Globus pallidus (tissue), 1 donor: ENCODE results near the gene SOWAHA.
"Not testable (repeated sequence)": the region's sequence is repeated elsewhere in the genome, so short reads cannot be mapped to it uniquely, and the experiment has no call there.

Source experiments
- DNase-seq: peaks from one replicate; pipeline ENCODE4 v3.0.0-alpha.2; 2015; ENCODE audit warnings: low spot score

Gene SOWAHA

GRCh38 chr5:132853323-132853722, 40.2 kb downstream of the SOWAHA start:
- DNase-seq, result no peak

- DNase-seq, result no peak
These were observed 40.7 kb downstream of the SOWAHA start for GRCh38 chr5:132853790-132854189.

GRCh38 chr5:132854301-132854700, 41.2 kb downstream of the SOWAHA start:
- no peak for DNase-seq

DNA sequence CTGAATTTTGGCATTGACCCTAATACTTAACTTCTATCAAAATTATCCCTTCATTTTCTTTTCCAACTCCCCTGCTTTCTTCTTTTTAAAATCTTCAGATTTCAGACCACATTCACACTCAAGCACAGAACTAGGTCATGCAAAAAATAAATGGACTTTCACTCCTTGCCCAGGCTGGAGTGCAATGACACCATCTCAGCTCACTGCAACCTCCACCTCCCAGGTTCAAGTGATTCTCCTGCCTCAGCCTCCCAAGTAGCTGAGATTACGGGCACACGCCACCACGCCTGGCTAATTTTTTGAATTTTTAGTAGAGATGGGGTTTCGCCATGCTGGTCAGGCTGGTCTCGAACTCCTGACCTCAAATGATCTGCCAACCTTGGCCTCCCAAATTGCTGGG, 41.9 kb downstream of the SOWAHA start:
- DNase-seq, result not testable (repeated sequence)

- no peak for DNase-seq
These were observed 42.9 kb downstream of the SOWAHA start for GRCh38 chr5:132856011-132856410.

- DNase-seq, result no peak
These were observed 46.9 kb downstream of the SOWAHA start for GRCh38 chr5:132859889-132860437.

DNA sequence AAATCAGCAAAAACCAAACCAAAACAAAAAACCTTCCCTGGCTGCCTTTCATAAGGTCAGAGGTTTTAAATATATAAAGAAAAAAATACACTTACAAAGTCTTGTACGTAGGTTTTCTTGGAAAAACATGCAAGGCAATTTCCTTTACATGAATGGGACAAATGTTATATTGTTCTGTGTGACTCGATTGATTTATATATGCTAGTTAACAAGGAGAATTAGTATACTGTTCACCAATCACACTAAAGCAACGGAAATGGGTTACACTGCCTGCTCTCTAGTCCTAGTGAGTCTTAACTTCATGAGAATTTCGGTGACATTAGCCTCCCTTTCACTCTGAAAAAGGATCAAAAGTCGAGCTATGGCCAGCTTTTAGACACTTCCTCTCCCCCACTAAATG, 47.6 kb downstream of the SOWAHA start:
- DNase-seq, result no peak

GRCh38 chr5:132865668-132866341, 52.7 kb downstream of the SOWAHA start:
- no peak for DNase-seq
